H9 (cell line): ENCODE measurements around the gene PCGF2. TPM values are rescaled to one million over a fixed set of nuclear protein-coding genes. Genes with fewer than 3 reads are reported as not detected.
A peak's percentile ranks its signal among the peaks of the same experiment; 100 is the strongest.

Experiments
- DNase-seq: peaks from one replicate; pipeline ENCODE4 v3.0.0-alpha.2; 2017
- H2AFZ ChIP-seq: one replicate; pipeline ENCODE4 v1.6.1; 2013; ENCODE audit warnings: mild to moderate bottlenecking, low read length, control low read depth, moderate library complexity
- H2AK5ac ChIP-seq: 2 replicates; pipeline ENCODE4 v1.6.1; 2013; ENCODE audit warnings: low read length, control low read depth, mixed read lengths; ENCODE audit not compliant: insufficient read length
- H2BK120ac ChIP-seq: one replicate; pipeline ENCODE4 v1.6.1; 2013; ENCODE audit warnings: low read depth, mild to moderate bottlenecking, low read length, control low read depth, inconsistent platforms; ENCODE audit not compliant: poor library complexity, severe bottlenecking
- H2BK12ac ChIP-seq: 2 replicates; pipeline ENCODE4 v1.6.1; 2013; ENCODE audit warnings: low read length, control low read depth, mixed read lengths, low read depth; ENCODE audit not compliant: insufficient read length
- H2BK15ac ChIP-seq: 2 replicates; pipeline ENCODE4 v1.6.1; 2013; ENCODE audit warnings: low read depth, low read length, control low read depth
- H2BK20ac ChIP-seq: one replicate; pipeline ENCODE4 v1.6.1; 2013; ENCODE audit warnings: low read depth, mild to moderate bottlenecking, low read length, control low read depth, inconsistent platforms; ENCODE audit not compliant: poor library complexity, severe bottlenecking
- H2BK5ac ChIP-seq: 2 replicates; pipeline ENCODE4 v1.6.1; 2013; ENCODE audit warnings: low read length, control low read depth, mixed read lengths; ENCODE audit not compliant: insufficient read length
- H3K14ac ChIP-seq: 2 replicates; pipeline ENCODE4 v1.6.1; 2013; ENCODE audit warnings: low read length, control low read depth; ENCODE audit not compliant: insufficient read depth
- H3K18ac ChIP-seq: 2 replicates; pipeline ENCODE4 v1.6.1; 2013; ENCODE audit warnings: low read depth, mild to moderate bottlenecking, mixed read lengths, low read length, control low read depth; ENCODE audit not compliant: insufficient read length
- H3K23ac ChIP-seq: 2 replicates; pipeline ENCODE4 v1.6.1; 2013; ENCODE audit warnings: low read length, control low read depth, mixed read lengths, low read depth; ENCODE audit not compliant: insufficient read length
- H3K23me2 ChIP-seq: 2 replicates; pipeline ENCODE4 v1.6.1; 2013; ENCODE audit warnings: low read depth, mild to moderate bottlenecking, mixed read lengths, low read length, control low read depth; ENCODE audit not compliant: insufficient read length, poor library complexity, severe bottlenecking
- H3K27ac ChIP-seq: 2 replicates; pipeline ENCODE4 v1.5.1; 2013; ENCODE audit warnings: low read length, control low read depth, mixed read lengths, low read depth; ENCODE audit not compliant: insufficient read length
- H3K27me3 ChIP-seq: 2 replicates; pipeline ENCODE4 v1.6.1; 2013; ENCODE audit warnings: low read length, control low read depth, inconsistent platforms; ENCODE audit not compliant: insufficient read depth
- H3K4ac ChIP-seq: 2 replicates; pipeline ENCODE4 v1.6.1; 2013; ENCODE audit warnings: low read depth, mild to moderate bottlenecking, control low read depth, inconsistent platforms, low read length, moderate library complexity
- H3K4me1 ChIP-seq: 2 replicates; pipeline ENCODE4 v1.6.1; 2013; ENCODE audit warnings: low read length, control low read depth, inconsistent platforms; ENCODE audit not compliant: insufficient read depth
- H3K4me2 ChIP-seq: 2 replicates; pipeline ENCODE4 v1.6.1; 2013; ENCODE audit warnings: low read length, control low read depth, mixed read lengths; ENCODE audit not compliant: insufficient read length, insufficient read depth
- H3K56ac ChIP-seq: 2 replicates; pipeline ENCODE4 v1.6.1; 2013; ENCODE audit warnings: low read depth, mild to moderate bottlenecking, mixed read lengths, low read length, control low read depth; ENCODE audit not compliant: insufficient read length
- H3K79me1 ChIP-seq: 2 replicates; pipeline ENCODE4 v1.6.1; 2013; ENCODE audit warnings: low read depth, mild to moderate bottlenecking, moderate library complexity, low read length, control low read depth, inconsistent platforms; ENCODE audit not compliant: insufficient read depth, poor library complexity, severe bottlenecking
- H3K79me2 ChIP-seq: 2 replicates; pipeline ENCODE4 v1.6.1; 2013; ENCODE audit warnings: low read length, control low read depth, inconsistent platforms; ENCODE audit not compliant: insufficient read depth
- H3K9ac ChIP-seq: 2 replicates; pipeline ENCODE4 v1.6.1; 2013; ENCODE audit warnings: low read length, control low read depth, mixed read lengths; ENCODE audit not compliant: insufficient read length; ENCODE audit errors: extremely low read depth
- H3K9me3 ChIP-seq: one replicate; pipeline ENCODE4 v1.6.1; 2013; ENCODE audit warnings: low read depth, low read length, inconsistent platforms; ENCODE audit not compliant: control insufficient read depth
- H3T11ph ChIP-seq: one replicate; pipeline ENCODE4 v1.6.1; 2013; ENCODE audit warnings: mild to moderate bottlenecking, low read length, control low read depth, inconsistent platforms
- H4K20me1 ChIP-seq: one replicate; pipeline ENCODE4 v1.6.1; 2013; ENCODE audit not compliant: control insufficient read depth, insufficient read length, insufficient read depth
- H4K5ac ChIP-seq: 2 replicates; pipeline ENCODE4 v1.6.1; 2013; ENCODE audit warnings: low read depth, mild to moderate bottlenecking, mixed read lengths, low read length, control low read depth; ENCODE audit not compliant: insufficient read length
- H4K8ac ChIP-seq: replicated peaks from 2 replicates; pipeline ENCODE4 v1.6.1; 2013; ENCODE audit warnings: low read length, control low read depth, mixed read lengths, low read depth; ENCODE audit not compliant: insufficient read length
- H4K91ac ChIP-seq: 2 replicates; pipeline ENCODE4 v1.6.1; 2013; ENCODE audit warnings: low read depth, mild to moderate bottlenecking, moderate library complexity, mixed read lengths, low read length, control low read depth; ENCODE audit not compliant: insufficient read length
- H3K27ac Mint-ChIP-seq, 3 experiments: 2 replicates in 2 of 3; 3 replicates in 1 of 3; pipeline ENCODE4 v1.8.0; 2020 to 2021; ENCODE audit warnings: mixed read lengths in 3 of 3, mild to moderate bottlenecking in 1 of 3, moderate library complexity in 1 of 3
- H3K27me3 Mint-ChIP-seq: 2 replicates; pipeline ENCODE4 v1.8.0; 2021; ENCODE audit warnings: low read depth, mild to moderate bottlenecking, moderate library complexity, mixed read lengths
- H3K36me3 Mint-ChIP-seq, 3 experiments: 2 replicates in 2 of 3; 3 replicates in 1 of 3; pipeline ENCODE4 v1.8.0; 2020 to 2021; ENCODE audit warnings: low read depth in 3 of 3, mixed read lengths in 3 of 3; ENCODE audit not compliant: insufficient read depth in 1 of 3
- H3K4me1 Mint-ChIP-seq, 2 experiments: 2 replicates each; pipeline ENCODE4 v1.8.0; 2020; ENCODE audit warnings: mixed read lengths in 2 of 2
- H3K4me3 Mint-ChIP-seq, 2 experiments: 2 replicates in 1 of 2; 3 replicates in 1 of 2; pipeline ENCODE4 v1.8.0; 2020 to 2021; ENCODE audit warnings: mild to moderate bottlenecking in 2 of 2, mixed read lengths in 2 of 2, moderate library complexity in 1 of 2
- H3K9me3 Mint-ChIP-seq, 2 experiments: 2 replicates in 1 of 2; 3 replicates in 1 of 2; pipeline ENCODE4 v1.8.0; 2020; ENCODE audit warnings: mild to moderate bottlenecking in 2 of 2, mixed read lengths in 2 of 2, moderate library complexity in 1 of 2
- CTCF ChIP-seq: fragments of 200-600 bp; sonication (generic); conservative IDR thresholded peaks from 3 replicates; pipeline ENCODE4 v1.8.0; 2021; ENCODE audit warnings: antibody characterized with exemption, mild to moderate bottlenecking
- WGBS: extraction: QIAGEN DNeasy Blood & Tissue Kit; methylation state at CpG from one replicate; pipeline ENCODE4 v1.1.7; 2013; ENCODE audit warnings: missing lambda C conversion rate, low lambda C conversion rate, mixed read lengths; ENCODE audit not compliant: insufficient read length; ENCODE audit errors: extremely low coverage; 5-methylcytosine and 5-hydroxymethylcytosine counted together
- total RNA-seq: library from RNA; stranded (reverse); gene quantifications from 2 replicates; pipeline ENCODE4 v1.2.1, GENCODE V29; 2021

Gene PCGF2
- total RNA-seq, 1 experiment from 2014 or later: 106 TPM

DNA sequence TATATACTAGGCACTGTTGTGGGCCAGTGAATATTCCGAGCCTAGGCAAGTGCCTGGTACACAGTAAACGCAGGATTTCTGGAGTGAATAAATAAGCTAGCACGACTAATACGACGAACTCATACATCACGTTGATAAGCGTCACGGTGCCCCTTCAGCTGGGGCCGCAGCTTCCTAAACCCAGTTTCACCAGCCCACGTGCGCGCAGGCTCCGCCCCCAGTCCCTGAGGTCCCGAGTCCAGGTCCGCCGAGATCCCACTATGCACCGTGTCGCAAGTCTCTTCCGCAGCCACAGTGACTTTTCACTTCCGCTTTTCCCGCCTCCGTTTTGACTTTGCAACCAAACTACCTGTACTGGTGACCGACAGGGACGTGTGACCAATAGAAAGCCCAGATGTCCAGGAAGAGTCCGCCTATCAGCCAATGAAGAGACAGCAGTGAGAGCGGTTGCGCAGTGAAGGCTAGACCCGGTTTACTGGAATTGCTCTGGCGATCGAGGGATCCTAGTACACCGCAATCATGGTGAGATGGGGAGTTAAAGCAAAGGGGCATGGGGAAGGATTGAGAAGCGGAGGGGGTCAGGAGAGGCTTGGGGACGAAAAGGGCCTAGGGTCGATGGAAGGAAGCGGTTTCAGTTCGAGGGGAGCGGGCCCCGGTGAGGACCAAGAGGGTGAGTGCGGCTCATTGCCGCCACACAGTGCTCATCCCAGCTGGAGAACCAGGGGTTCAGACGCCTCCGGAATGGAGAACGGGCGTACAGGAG lies 4.4 kb upstream of the PCGF2 start, which contains the start of gene PSMB3:
Gene PSMB3, plus strand, starts transcription at position 434 of the 763 bp plus-strand sequence. Its CDS starts 86 bp downstream, at position 520.
- Histone ChIP-seq H3K56ac (no peak within 1 kb of the TSS), H4K8ac (no peak within 1 kb of the TSS), H2BK120ac (no peak within 1 kb of the TSS), H3K4ac (no peak within 1 kb of the TSS), H3K14ac (peak within 1 kb of the TSS; percentile 74), H4K5ac (no peak within 1 kb of the TSS), H3K79me2 (0 out of 2 replicates have a peak, but pooled peaks cover 2% of the 10 kb centered on the region), H3K18ac (peak within 1 kb of the TSS; percentile 68), H4K20me1 (no peaks in the 10 kb centered on the region), H3K23ac (no peak within 1 kb of the TSS), H2AK5ac (no peak within 1 kb of the TSS), H3K27ac (no peak within 1 kb of the TSS), H3K27me3 (no peaks in the 10 kb centered on the region), H2BK20ac (no peak within 1 kb of the TSS), H4K91ac (no peak within 1 kb of the TSS), H3K4me2 (peak within 1 kb of the TSS; percentile 98), H3T11ph (no peak within 1 kb of the TSS), H3K79me1 (no peaks in the 10 kb centered on the region), H2AFZ (no peak within 1 kb of the TSS), H2BK12ac (no peak within 1 kb of the TSS), H2BK5ac (no peak within 1 kb of the TSS), H3K9ac (peak within 1 kb of the TSS; percentile 83), H3K4me1 (no peaks in the 10 kb centered on the region), H2BK15ac (no peak within 1 kb of the TSS), H3K23me2 (peaks cover 29% of the 10 kb centered on the region), H3K9me3 (no peaks in the 10 kb centered on the region)
- peak; percentile 100 for DNase-seq
- Mint-ChIP-seq H3K27ac (peak within 1 kb of the TSS; percentile 88 to 98 (median 98)), H3K4me3 (peak within 1 kb of the TSS; percentile 97), H3K4me1 (peaks cover 20% of the 10 kb centered on the region in 2 experiments), H3K36me3 (peaks cover 17 to 28% (median 25%) of the 10 kb centered on the region in 3 experiments), H3K9me3 (peaks cover 0 to 3% of the 10 kb centered on the region in 2 experiments; a peak in 2 of 5 replicates), H3K27me3 (peaks cover 11% of the 10 kb centered on the region)
- no peak for TF ChIP-seq CTCF
- WGBS: no CpG with 5 or more reads among the region's 44 CpGs
